PFSK-1 (cell line): ENCODE results near the gene CCDC127.

Source experiments
- REST ChIP-seq, 2 experiments: IDR thresholded peaks; 2 replicates each; pipeline versions ENCODE4 v1.6.1 to v1.8.0; 2011 to 2012; ENCODE audit warnings: low read depth in 2 of 2, low read length in 2 of 2, control low read depth in 1 of 2, inconsistent platforms in 1 of 2, mild to moderate bottlenecking in 1 of 2, moderate library complexity in 1 of 2; ENCODE audit not compliant: insufficient read depth in 1 of 2
- SIN3A ChIP-seq: IDR thresholded peaks from 2 replicates; pipeline ENCODE4 v1.6.1; 2012; ENCODE audit warnings: mild to moderate bottlenecking, low read length, moderate library complexity, borderline replicate concordance; ENCODE audit not compliant: insufficient read depth

- TF ChIP-seq REST (IDR thresholded peaks at IDR 0.05; ENCODE audit: insufficient read depth in 1 of 2, low read depth in 2 of 2, low read length in 2 of 2) (no peak), SIN3A (no peak)
These were observed 27.5 kb downstream of the CCDC127 start for GRCh38 chr5:190366-191035.
